Fibroblast of the aortic adventitia (primary cell): ENCODE results near the gene SGO1. TPM values are rescaled to one million over a fixed set of nuclear protein-coding genes. Genes with fewer than 3 reads are reported as not detected.

ENCODE experiments used
- DNase-seq: peaks from one replicate; pipeline ENCODE4 v3.0.0-alpha.2; 2010; ENCODE audit warnings: low read depth
- H3K4me3 ChIP-seq: 2 replicates; pipeline ENCODE4 v1.5.1; 2011; ENCODE audit warnings: low read depth, mild to moderate bottlenecking, control low read depth, low read length, moderate library complexity
- CTCF ChIP-seq: IDR thresholded peaks from 2 replicates; pipeline ENCODE4 v1.5.1; 2011; ENCODE audit warnings: mild to moderate bottlenecking, low read length, control low read depth, inconsistent platforms; ENCODE audit not compliant: insufficient read depth
- small RNA-seq: library from RNA; depleted of rRNA; stranded (forward); fragments of <200 nt; gene quantifications from one replicate; pipeline ENCODE3, GENCODE V24; 2012
- total RNA-seq: library from RNA; depleted of rRNA; stranded (reverse); fragments of >200 nt; gene quantifications from 2 replicates; pipeline ENCODE4 v1.2.3, GENCODE V29; 2012; ENCODE audit warnings: low replicate concordance

Gene SGO1
- total RNA-seq, 1 donor: 14.5 TPM

GRCh38 chr3:20128358-20128757, 57.6 kb downstream of the SGO1 start:
- DNase-seq: no peak
- TF ChIP-seq CTCF: no peak
- H3K4me3 ChIP-seq: no peak overlapping the region

DNA sequence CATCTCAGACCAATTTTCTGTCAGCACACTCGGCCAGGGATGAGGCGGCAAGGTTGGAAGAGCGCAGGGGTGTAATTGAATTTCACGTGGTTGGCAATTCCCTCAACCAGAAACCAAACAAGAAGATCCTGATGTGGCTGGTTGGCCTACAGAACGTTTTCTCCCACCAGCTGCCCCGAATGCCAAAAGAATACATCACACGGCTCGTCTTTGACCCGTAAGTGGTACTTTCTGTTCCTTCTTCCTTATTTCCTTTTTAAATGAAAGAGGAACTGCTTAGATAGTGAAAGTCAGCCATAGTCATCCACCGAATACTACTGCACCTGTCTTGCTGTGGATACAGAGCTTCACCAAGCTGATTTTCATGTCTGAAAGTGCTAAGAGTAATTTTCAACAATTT, 60.1 kb downstream of the SGO1 start:
- TF ChIP-seq CTCF: no peak
- H3K4me3 ChIP-seq: no peak overlapping the region
- no peak for DNase-seq

GRCh38 chr3:20125289-20125688, 60.7 kb downstream of the SGO1 start:
- TF ChIP-seq CTCF: no peak
- H3K4me3 ChIP-seq: no peak overlapping the region
- DNase-seq: no peak

DNA sequence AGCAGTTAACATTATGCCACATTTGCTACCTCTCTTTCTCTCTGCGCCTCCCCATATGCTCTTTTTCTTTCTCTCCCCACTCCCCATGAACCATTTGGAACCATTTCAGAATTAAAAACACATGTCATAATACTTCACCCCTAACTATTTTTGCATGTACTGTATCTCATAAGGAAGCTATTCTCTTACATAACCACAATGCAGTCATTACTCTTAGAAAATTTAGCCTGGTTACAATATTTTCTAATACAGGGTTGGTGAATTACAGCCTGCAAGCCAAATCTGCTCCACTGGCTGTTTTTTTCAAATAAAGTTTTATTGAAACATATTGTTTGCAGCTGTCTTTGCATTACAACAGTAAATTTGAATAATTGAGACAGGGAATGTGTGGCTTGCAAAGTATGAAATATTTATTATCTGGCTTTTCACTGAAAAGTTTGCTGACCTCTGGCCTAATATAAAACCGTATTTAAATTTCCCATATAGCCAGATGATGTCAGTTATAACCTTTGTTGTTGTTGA, 62.8 kb downstream of the SGO1 start:
- no peak for DNase-seq
- H3K4me3 ChIP-seq: no peak overlapping the region
- no peak for TF ChIP-seq CTCF

GRCh38 chr3:20121088-20121487, 64.9 kb downstream of the SGO1 start:
- no peak for TF ChIP-seq CTCF
- peak; percentile 9 for DNase-seq
- no peak overlapping the region for H3K4me3 ChIP-seq

Small RNA genes lying within 50 kb of the gene (small RNA-seq; reads per million reads assigned to genes)
- gene MIR3135A: not detected

Other genes with a start within 250 kb of the SGO1 start
- 13.7 and 64.2 TPM in 2 replicates for gene RAB5A, start 239.1 kb downstream of the SGO1 start, total RNA-seq
- not detected in 2 replicates for gene PP2D1, start 173.9 kb downstream of the SGO1 start, total RNA-seq
- 9.6 and 14.3 TPM in 2 replicates for gene KAT2B, start 145.8 kb downstream of the SGO1 start, total RNA-seq